ENCODE data around the gene CYBB. TPM values are rescaled to one million over a fixed set of nuclear protein-coding genes. Genes with fewer than 3 reads are reported as not detected.

The CYBB gene
- total and polyA plus RNA-seq, 2 of the 4 experiments (the other 2 are of a cell fraction), result not detected

DNA sequence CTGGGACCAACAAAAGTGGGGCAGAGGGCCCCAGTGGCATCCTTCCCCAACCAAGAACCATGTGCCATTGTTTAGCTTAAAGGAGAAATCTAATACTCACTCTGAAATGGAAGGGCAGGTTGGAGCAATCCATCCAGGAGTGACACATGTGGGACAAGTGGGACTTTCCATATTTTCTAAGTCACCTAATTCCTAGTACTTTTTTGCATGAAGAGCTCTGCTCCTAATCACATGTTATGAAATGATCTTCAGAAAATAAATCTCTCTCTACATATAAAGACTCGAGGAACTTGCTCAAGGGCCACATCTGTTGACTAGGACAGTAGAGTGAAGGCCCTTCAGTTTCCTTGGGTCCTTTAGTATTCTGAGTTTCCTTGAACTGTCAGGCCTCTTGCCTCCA lies 2.5 kb downstream of the CYBB start:
- no TSS peak for BruUV-seq (replicated peaks)
- H2BK120ac ChIP-seq (ENCODE audit: low read depth, low read length), result no peak overlapping the region
- dilution Hi-C loops (cut with HindIII; ENCODE audit: low sequenced_read_pairs, unreplicated experiment), result no loop called here
- no peak overlapping the region for H3K27ac ChIP-seq (ENCODE audit: insufficient read depth, low read length)
- no peaks in the 10 kb centered on the region for H3K36me3 ChIP-seq (ENCODE audit: control insufficient read depth, insufficient read depth, low read length)
- no peak overlapping the region for H4K91ac ChIP-seq (ENCODE audit: insufficient read depth, low read depth, low read length)
- H3K14ac ChIP-seq (replicated peaks; ENCODE audit: low read depth, low read length), result no peak overlapping the region
- no peak overlapping the region for H3K18ac ChIP-seq (ENCODE audit: low read depth, low read length)
- no peaks in the 10 kb centered on the region for H3K79me1 ChIP-seq (ENCODE audit: low read depth in 1 of 2, low read length in 2 of 2)
- H3K4me2 ChIP-seq (ENCODE audit: low read depth, low read length), result no peak overlapping the region
- no peak overlapping the region for H2AFZ ChIP-seq (replicated peaks; ENCODE audit: low read length, poor library complexity)
- no peak for DNase-seq
- H4K8ac ChIP-seq (ENCODE audit: low read depth in 2 of 2, low read length in 2 of 2), result no peak overlapping the region
- in situ Hi-C loops (cut with MboI; ENCODE audit: low sequenced_read_pairs), result no loop called here
- no peak overlapping the region for H3K4ac ChIP-seq (ENCODE audit: low read depth, low read length)
- H3K27me3 ChIP-seq (ENCODE audit: control insufficient read depth, insufficient read depth, low read length), result peaks cover 2% of the 10 kb centered on the region; the same call in 1 of the 2 replicates
- H3K9ac ChIP-seq (ENCODE audit: low read depth, low read length), result no peak overlapping the region
- H3K9me3 ChIP-seq (ENCODE audit: control insufficient read depth, insufficient read depth, low read length), result no peaks in the 10 kb centered on the region
- H2BK20ac ChIP-seq (ENCODE audit: low read depth, low read length), result no peak overlapping the region
- no peak overlapping the region for H2BK15ac ChIP-seq (ENCODE audit: low read depth, low read length)
- no peak overlapping the region for H3K4me3 ChIP-seq (ENCODE audit: insufficient read depth, low read depth, low read length)
- no CpG with 5 or more reads among the region's 1 CpG for WGBS, 2 experiments (ENCODE audit: extremely low coverage in 2 of 2, insufficient read length in 1 of 2)
- no peak overlapping the region for H3K23ac ChIP-seq (ENCODE audit: low read depth, low read length)
- POLR2A ChIA-PET (ENCODE audit: unreplicated experiment), result no interaction called here
- ATAC-seq (ENCODE audit: low read depth), result no peak
- no peaks in the 10 kb centered on the region for H4K20me1 ChIP-seq (ENCODE audit: insufficient read depth, low read length)
- H3K56ac ChIP-seq (ENCODE audit: extremely low read depth, insufficient read depth, low read length), result no peak overlapping the region
- no peak overlapping the region for H2AK5ac ChIP-seq (ENCODE audit: low read depth, low read length)
- H2BK5ac ChIP-seq (ENCODE audit: low read depth, low read length, poor library complexity, severe bottlenecking), result no peak overlapping the region
- intact Hi-C loops (cut with micrococcal nuclease), result no loop called here
- TF ChIP-seq RAD21 (IDR thresholded peaks at IDR 0.05; ENCODE audit: low read length), result no peak
- no peak for TF ChIP-seq MAZ (IDR thresholded peaks at IDR 0.05; ENCODE audit: borderline replicate concordance, low read depth, low read length)
- TF ChIP-seq CEBPB (IDR thresholded peaks at IDR 0.05; ENCODE audit: low read depth, low read length), result no peak
- no peak for TF ChIP-seq SMC3 (IDR thresholded peaks at IDR 0.05; ENCODE audit: low read depth, low read length)
- TF ChIP-seq, protein P1, sequence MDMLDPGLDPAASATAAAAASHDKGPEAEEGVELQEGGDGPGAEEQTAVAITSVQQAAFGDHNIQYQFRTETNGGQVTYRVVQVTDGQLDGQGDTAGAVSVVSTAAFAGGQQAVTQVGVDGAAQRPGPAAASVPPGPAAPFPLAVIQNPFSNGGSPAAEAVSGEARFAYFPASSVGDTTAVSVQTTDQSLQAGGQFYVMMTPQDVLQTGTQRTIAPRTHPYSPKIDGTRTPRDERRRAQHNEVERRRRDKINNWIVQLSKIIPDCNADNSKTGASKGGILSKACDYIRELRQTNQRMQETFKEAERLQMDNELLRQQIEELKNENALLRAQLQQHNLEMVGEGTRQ (IDR thresholded peaks at IDR 0.05; ENCODE audit: low read depth, low read length), result no peak
- TF ChIP-seq CTCF (conservative IDR thresholded peaks at IDR 0.05; ENCODE audit: low read depth, low read length), result no peak
- no peak for TF ChIP-seq CHD1 (IDR thresholded peaks at IDR 0.05; ENCODE audit: low read depth, low read length)
- TF ChIP-seq, protein P2, sequence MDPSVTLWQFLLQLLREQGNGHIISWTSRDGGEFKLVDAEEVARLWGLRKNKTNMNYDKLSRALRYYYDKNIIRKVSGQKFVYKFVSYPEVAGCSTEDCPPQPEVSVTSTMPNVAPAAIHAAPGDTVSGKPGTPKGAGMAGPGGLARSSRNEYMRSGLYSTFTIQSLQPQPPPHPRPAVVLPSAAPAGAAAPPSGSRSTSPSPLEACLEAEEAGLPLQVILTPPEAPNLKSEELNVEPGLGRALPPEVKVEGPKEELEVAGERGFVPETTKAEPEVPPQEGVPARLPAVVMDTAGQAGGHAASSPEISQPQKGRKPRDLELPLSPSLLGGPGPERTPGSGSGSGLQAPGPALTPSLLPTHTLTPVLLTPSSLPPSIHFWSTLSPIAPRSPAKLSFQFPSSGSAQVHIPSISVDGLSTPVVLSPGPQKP (IDR thresholded peaks at IDR 0.05; ENCODE audit: borderline replicate concordance, low read depth, low read length), result no peak
- no peak for TF ChIP-seq FOS (IDR thresholded peaks at IDR 0.05; ENCODE audit: low read depth, low read length)
- no peak for TF ChIP-seq BHLHE40 (IDR thresholded peaks at IDR 0.05; ENCODE audit: low read depth, low read length)
- TF ChIP-seq POLR2A (IDR thresholded peaks at IDR 0.05; ENCODE audit: low read depth, low read length), result no peak
- CTCF ChIA-PET, result no interaction called here
- H4K5ac ChIP-seq (ENCODE audit: low read depth, low read length), result no peak overlapping the region
- H3K4me1 ChIP-seq (ENCODE audit: control insufficient read depth, insufficient read depth, low read length), result no peaks in the 10 kb centered on the region
- H2AK9ac ChIP-seq (replicated peaks; ENCODE audit: low read depth, low read length, poor library complexity), result no peak overlapping the region
- H3K9me1 ChIP-seq (ENCODE audit: insufficient read depth, low read length), result no peaks in the 10 kb centered on the region

Measured in IMR-90 (cell line).